HepG2 (cell line): ENCODE results near the gene ADAMTSL4. TPM values are rescaled to one million over a fixed set of nuclear protein-coding genes. Genes with fewer than 3 reads are reported as not detected.
A peak's percentile ranks its signal among the peaks of the same experiment; 100 is the strongest.

Experiments
- FOSL1 ChIP-seq: sonication (generic); formaldehyde crosslinking; IDR thresholded peaks from 2 replicates; pipeline ENCODE4 v1.9.0; 2021; ENCODE audit warnings: missing genetic modification reagents, borderline replicate concordance
- GABPA ChIP-seq, 2 experiments: IDR thresholded peaks; 2 replicates each; pipeline ENCODE4 v1.6.1; 2011 to 2016; ENCODE audit warnings: low read depth in 2 of 2, low read length in 1 of 2, missing biosample characterization in 1 of 2, missing genetic modification characterization in 1 of 2
- GTF3A ChIP-seq: sonication (generic); formaldehyde crosslinking; conservative IDR thresholded peaks from 2 replicates; pipeline ENCODE4 v1.4.0; 2020; ENCODE audit warnings: mild to moderate bottlenecking, missing genetic modification reagents
- HHEX ChIP-seq: IDR thresholded peaks from 2 replicates; pipeline ENCODE4 v1.6.1; 2016; ENCODE audit warnings: control low read depth
- MLX ChIP-seq: IDR thresholded peaks from 2 replicates; pipeline ENCODE4 v1.6.1; 2016
- SMAD1 ChIP-seq: sonication (generic); formaldehyde crosslinking; IDR thresholded peaks from 2 replicates; pipeline ENCODE4 v1.4.0; 2020; ENCODE audit warnings: missing genetic modification reagents, low read depth, mild to moderate bottlenecking, borderline replicate concordance
- TEAD2 ChIP-seq: sonication (generic); formaldehyde crosslinking; IDR thresholded peaks from 2 replicates; pipeline ENCODE4 v1.9.0; 2021; ENCODE audit warnings: missing genetic modification reagents
- TRAFD1 ChIP-seq: sonication (generic); formaldehyde crosslinking; IDR thresholded peaks from 2 replicates; pipeline ENCODE4 v1.5.1; 2020; ENCODE audit warnings: missing genetic modification reagents, mild to moderate bottlenecking, borderline replicate concordance
- ZBTB1 ChIP-seq: sonication (generic); formaldehyde crosslinking; IDR thresholded peaks from 2 replicates; pipeline ENCODE4 v1.4.0; 2020; ENCODE audit warnings: missing genetic modification reagents, borderline replicate concordance
- ZHX2 ChIP-seq, 2 experiments: sonication (generic) in 1 of 2; formaldehyde crosslinking in 1 of 2; IDR thresholded peaks; 2 replicates each; pipeline versions ENCODE4 v1.6.1 to v1.9.0; 2014 to 2022; ENCODE audit warnings: antibody characterized with exemption in 1 of 2, borderline replicate concordance in 1 of 2, inconsistent platforms in 1 of 2, low read depth in 1 of 2, missing genetic modification reagents in 1 of 2
- ZNF337 ChIP-seq: sonication (generic); formaldehyde crosslinking; IDR thresholded peaks from 2 replicates; pipeline ENCODE4 v1.5.1; 2020; ENCODE audit warnings: missing genetic modification reagents, low read depth, mild to moderate bottlenecking, borderline replicate concordance
- ZNF503 ChIP-seq: sonication (generic); formaldehyde crosslinking; IDR thresholded peaks from 2 replicates; pipeline ENCODE4 v1.4.0; 2020; ENCODE audit warnings: missing genetic modification reagents
- ZNF674 ChIP-seq: sonication (generic); formaldehyde crosslinking; IDR thresholded peaks from 2 replicates; pipeline ENCODE4 v1.5.0; 2020; ENCODE audit warnings: low read depth, mild to moderate bottlenecking, missing genetic modification reagents
- ZXDC ChIP-seq: sonication (generic); formaldehyde crosslinking; IDR thresholded peaks from 2 replicates; pipeline ENCODE4 v1.5.0; 2020; ENCODE audit warnings: mild to moderate bottlenecking, missing genetic modification reagents
- polyA plus RNA-seq, 8 experiments: library from polyadenylated mRNA; depleted of rRNA in 3 of 8; stranded (reverse) in 7 of 8; unstranded in 1 of 8; fragments of >200 nt; fragmentation: Illumina TruSeq in 4 of 8; extraction: Trizol in 4 of 8; gene quantifications; 2 replicates each; pipeline versions ENCODE4 v1.2.1 to v1.2.3, GENCODE V29; 2011 to 2016; ENCODE audit warnings: low read depth in 4 of 8, missing spikeins in 1 of 8, mixed read lengths in 1 of 8; ENCODE audit not compliant: insufficient read depth in 1 of 8
- total RNA-seq, 5 experiments: library from RNA; depleted of rRNA; stranded (reverse); fragments of >200 nt; fragmentation: Illumina TruSeq; extraction: Trizol; gene quantifications; 2 replicates each; pipeline ENCODE4 v1.2.3, GENCODE V29; 2016; ENCODE audit warnings: low read depth in 1 of 5

Gene ADAMTSL4
- total and polyA plus RNA-seq, 2 of the 13 experiments (the other 11 are each of a cell fraction or from before 2014, with no cell fraction given): 3.9 to 16.4 TPM

- TF ChIP-seq MLX (no peak; the same call in 1 of the 2 replicates), ZNF337 (0 out of 2 replicates have a peak, but pooled peaks have one; percentile 61), HHEX (CRISPR knock-in tag) (no peak), ZHX2 (IDR thresholded peaks at IDR 0.05; ENCODE audit: low read depth) (no peak), ZHX2 (CRISPR knock-in tag; IDR thresholded peaks at IDR 0.05; ENCODE audit: borderline replicate concordance) (no peak), GTF3A (CRISPR knock-in tag) (no peak), TRAFD1 (CRISPR knock-in tag) (peak; percentile 5; the same call in 1 of the 2 replicates), ZNF503 (CRISPR knock-in tag) (peak; percentile 53; the same call in 1 of the 2 replicates), ZBTB1 (no peak), ZNF674 (CRISPR knock-in tag) (no peak), FOSL1 (CRISPR knock-in tag) (no peak), TEAD2 (CRISPR knock-in tag) (no peak), ZXDC (no peak), GABPA (IDR thresholded peaks at IDR 0.05; ENCODE audit: low read depth, low read length) (no peak), GABPA (CRISPR knock-in tag; IDR thresholded peaks at IDR 0.05; ENCODE audit: low read depth) (no peak), SMAD1 (CRISPR knock-in tag) (no peak)
Measured at GRCh38 chr1:150561974-150562445, 12.8 kb downstream of the ADAMTSL4 start (continued).
